H1 (cell line): ENCODE data around the gene CLPTM1L. TPM values are rescaled to one million over a fixed set of nuclear protein-coding genes. Genes with fewer than 3 reads are reported as not detected.

Experiments used
- CTCF ChIA-PET: fragments of 300-600 bp; sonication (Branson Sonifier 250); formaldehyde crosslinking; loops from one replicate; lab custom pipeline; 2021; ENCODE audit not compliant: partially characterized antibody; lab: Charles Lee
- POLR2A ChIA-PET: fragments of 300-600 bp; sonication (Branson Sonifier 250); formaldehyde crosslinking; loops from one replicate; lab custom pipeline; 2021; ENCODE audit warnings: inconsistent platforms; ENCODE audit not compliant: partially characterized antibody; lab: Charles Lee
- DNase-seq, 2 experiments: peaks; one replicate each; pipeline versions ENCODE4 v3.0.0 to v3.0.0-alpha.2; 2010 to 2022; ENCODE audit warnings: low spot score in 2 of 2, low read depth in 1 of 2, mixed read lengths in 1 of 2
- FAIRE-seq: peaks from 2 replicates; lab custom pipeline; 2011; peaks lifted over from hg19 to GRCh38; lab: Jason Lieb, UNC
- H2AFZ ChIP-seq: 2 replicates; pipeline ENCODE4 v1.8.1; 2012; ENCODE audit warnings: low read length, inconsistent platforms
- H2AK5ac ChIP-seq: 2 replicates; pipeline ENCODE4 v1.6.1; 2013; ENCODE audit warnings: low read depth, low read length
- H2BK120ac ChIP-seq: replicated peaks from 2 replicates; pipeline ENCODE3; 2013; ENCODE audit warnings: low read depth, low read length, inconsistent platforms
- H2BK12ac ChIP-seq: 2 replicates; pipeline ENCODE4 v1.6.1; 2013; ENCODE audit warnings: low read depth, low read length
- H2BK15ac ChIP-seq: 2 replicates; pipeline ENCODE4 v1.6.1; 2013; ENCODE audit warnings: low read length
- H2BK20ac ChIP-seq: 2 replicates; pipeline ENCODE4 v1.6.1; 2013; ENCODE audit warnings: low read length
- H2BK5ac ChIP-seq: 2 replicates; pipeline ENCODE4 v1.6.1; 2013; ENCODE audit warnings: low read depth, low read length
- H3K14ac ChIP-seq: 2 replicates; pipeline ENCODE4 v1.6.1; 2013; ENCODE audit warnings: inconsistent platforms; ENCODE audit not compliant: insufficient read length
- H3K18ac ChIP-seq: 2 replicates; pipeline ENCODE4 v1.6.1; 2013; ENCODE audit warnings: low read length; ENCODE audit errors: extremely low read depth
- H3K23ac ChIP-seq: 2 replicates; pipeline ENCODE4 v1.6.1; 2013; ENCODE audit warnings: inconsistent platforms; ENCODE audit not compliant: insufficient read length
- H3K23me2 ChIP-seq: 2 replicates; pipeline ENCODE4 v1.6.1; 2013; ENCODE audit warnings: low read depth, low read length
- H3K27ac ChIP-seq: 2 replicates; pipeline ENCODE4 v1.6.1; 2011; ENCODE audit warnings: low read depth, low read length, inconsistent platforms
- H3K27me3 ChIP-seq, 4 experiments: replicated peaks in 1 of 4; 1 replicate in 1 of 4; 2 replicates in 3 of 4; pipeline versions ENCODE4 v1.6.1 to v1.8.1; 2011 to 2013; ENCODE audit warnings: low read length in 3 of 4, mild to moderate bottlenecking in 3 of 4, inconsistent platforms in 2 of 4, mixed read lengths in 2 of 4, moderate library complexity in 1 of 4; ENCODE audit not compliant: control insufficient read depth in 3 of 4, insufficient read depth in 3 of 4; ENCODE audit errors: extremely low read depth in 1 of 4
- H3K36me3 ChIP-seq, 4 experiments: 2 replicates each; pipeline versions ENCODE4 v1.6.1 to v1.8.1; 2011 to 2013; ENCODE audit warnings: mild to moderate bottlenecking in 4 of 4, low read length in 3 of 4, moderate library complexity in 2 of 4, control low read depth in 1 of 4, inconsistent platforms in 1 of 4; ENCODE audit not compliant: insufficient read depth in 4 of 4, control insufficient read depth in 2 of 4
- H3K4ac ChIP-seq: replicated peaks from 2 replicates; pipeline ENCODE3; 2013; ENCODE audit warnings: low read length, low read depth, mixed read lengths, inconsistent platforms; ENCODE audit not compliant: insufficient read length
- H3K4me1 ChIP-seq, 4 experiments: replicated peaks in 1 of 4; 1 replicate in 1 of 4; 2 replicates in 3 of 4; pipeline versions ENCODE4 v1.6.1 to v1.8.1; 2011 to 2013; ENCODE audit warnings: low read length in 3 of 4, inconsistent platforms in 2 of 4, mixed read lengths in 1 of 4; ENCODE audit not compliant: insufficient read depth in 4 of 4, control insufficient read depth in 3 of 4
- H3K4me2 ChIP-seq, 2 experiments: 2 replicates each; pipeline versions ENCODE4 v1.6.1 to v1.8.1; 2011 to 2013; ENCODE audit warnings: low read depth in 2 of 2, low read length in 2 of 2, control low read depth in 1 of 2, inconsistent platforms in 1 of 2, mild to moderate bottlenecking in 1 of 2; ENCODE audit not compliant: insufficient read depth in 1 of 2
- H3K4me3 ChIP-seq, 4 experiments: fragments of 200-600, 300-600 bp in 1 of 4; sonication (generic), shearing (Covaris generic), sonication (Bioruptor Twin) in 1 of 4; 2 replicates each; pipeline versions ENCODE4 v1.5.1 to v1.8.1; 2011 to 2016; ENCODE audit warnings: low read length in 4 of 4, low read depth in 3 of 4, control low read depth in 2 of 4, inconsistent platforms in 2 of 4, mild to moderate bottlenecking in 2 of 4, mixed read lengths in 1 of 4, moderate library complexity in 1 of 4; ENCODE audit not compliant: insufficient read depth in 2 of 4; ENCODE audit errors: extremely low read depth in 1 of 4
- H3K56ac ChIP-seq: replicated peaks from 2 replicates; pipeline ENCODE3; 2013; ENCODE audit warnings: low read depth, mild to moderate bottlenecking, mixed read lengths, low read length, inconsistent platforms; ENCODE audit not compliant: insufficient read length
- H3K79me1 ChIP-seq: 2 replicates; pipeline ENCODE4 v1.6.1; 2013; ENCODE audit warnings: low read depth, low read length, control low read depth
- H3K79me2 ChIP-seq, 2 experiments: 2 replicates each; pipeline versions ENCODE4 v1.6.1 to v1.8.1; 2012 to 2013; ENCODE audit warnings: low read length in 2 of 2, mild to moderate bottlenecking in 2 of 2, inconsistent platforms in 1 of 2; ENCODE audit not compliant: insufficient read depth in 2 of 2, control insufficient read depth in 1 of 2
- H3K9ac ChIP-seq, 4 experiments: replicated peaks in 1 of 4; 1 replicate in 1 of 4; 2 replicates in 3 of 4; pipeline versions ENCODE4 v1.6.1 to v1.8.1; 2011 to 2013; ENCODE audit warnings: low read depth in 3 of 4, low read length in 3 of 4, control low read depth in 2 of 4, mild to moderate bottlenecking in 2 of 4, moderate library complexity in 2 of 4, inconsistent platforms in 1 of 4; ENCODE audit errors: extremely low read depth in 1 of 4
- H3K9me3 ChIP-seq, 2 experiments: 2 replicates each; pipeline versions ENCODE4 v1.6.1 to v1.8.1; 2012 to 2013; ENCODE audit warnings: mild to moderate bottlenecking in 2 of 2, moderate library complexity in 2 of 2, control low read depth in 1 of 2, inconsistent platforms in 1 of 2, low read depth in 1 of 2, low read length in 1 of 2, mixed read lengths in 1 of 2; ENCODE audit not compliant: insufficient read depth in 2 of 2
- H4K20me1 ChIP-seq, 2 experiments: replicated peaks in 1 of 2; 2 replicates each; pipeline versions ENCODE3 to v1.8.1; 2011 to 2013; ENCODE audit warnings: inconsistent platforms in 2 of 2, low read length in 2 of 2, mild to moderate bottlenecking in 1 of 2; ENCODE audit not compliant: insufficient read depth in 2 of 2, control insufficient read depth in 1 of 2
- H4K5ac ChIP-seq: 2 replicates; pipeline ENCODE4 v1.6.1; 2013; ENCODE audit warnings: low read length, low read depth, mixed read lengths, inconsistent platforms; ENCODE audit not compliant: insufficient read length
- H4K8ac ChIP-seq: 2 replicates; pipeline ENCODE4 v1.8.0; 2013; ENCODE audit warnings: mild to moderate bottlenecking, moderate library complexity, low read length, inconsistent platforms; ENCODE audit not compliant: insufficient read depth; ENCODE audit errors: extremely low read depth
- H4K91ac ChIP-seq: replicated peaks from 2 replicates; pipeline ENCODE3; 2013; ENCODE audit warnings: low read length, mixed read lengths, inconsistent platforms; ENCODE audit not compliant: insufficient read length
- YY1 ChIP-seq: IDR thresholded peaks from 2 replicates; pipeline ENCODE4 v1.6.1; 2011; ENCODE audit warnings: low read depth, mild to moderate bottlenecking, low read length
- WGBS, 2 experiments: shearing (Covaris generic) in 1 of 2; methylation state at CpG; one replicate each; pipeline versions ENCODE4 v1.1.6 to v1.1.7; 2013 to 2015; ENCODE audit warnings: low lambda C conversion rate in 2 of 2, mixed read lengths in 2 of 2, inconsistent platforms in 1 of 2, low coverage in 1 of 2, missing lambda C conversion rate in 1 of 2; ENCODE audit not compliant: insufficient replicate concordance in 2 of 2, insufficient coverage in 1 of 2, insufficient read length in 1 of 2; ENCODE audit errors: extremely low coverage in 1 of 2, missing lambda C conversion rate in 1 of 2; 5-methylcytosine and 5-hydroxymethylcytosine counted together
- polyA plus RNA-seq, 7 experiments: library from polyadenylated mRNA; depleted of rRNA in 3 of 7; stranded (reverse) in 5 of 7; unstranded in 2 of 7; fragments of >200 nt in 5 of 7; fragments of 200-250 nt in 2 of 7; gene quantifications; 1 replicate in 5 of 7; 2 replicates in 1 of 7; 4 replicates in 1 of 7; pipeline versions ENCODE4 v1.2.1 to v1.2.3, GENCODE V29; 2011 to 2013; ENCODE audit warnings: missing spikeins in 2 of 7, mixed read lengths in 2 of 7
- total RNA-seq: library from RNA; stranded (reverse); fragmentation: NEBNext Ultra II Directional; extraction: Animal tissue kit (Norgen Biotek cat#: 25700); gene quantifications from 2 replicates; pipeline ENCODE4 v1.2.1, GENCODE V29; 2021

CLPTM1L gene
- total and polyA plus RNA-seq, 2 of the 8 experiments (the other 6 are each of a cell fraction or from before 2014, with no cell fraction given), result 102 to 119 TPM

- H3K79me2 ChIP-seq, result peaks cover 0 to 14% of the 10 kb centered on the region in 2 experiments; a peak in 2 of 4 replicates
- no peaks in the 10 kb centered on the region for H3K27me3 ChIP-seq
- H2BK12ac ChIP-seq, result no peak overlapping the region
- H3K14ac ChIP-seq, result no peak overlapping the region
- H3K27ac ChIP-seq, result no peak overlapping the region
- peak overlapping the region; percentile 69 to 91 (median 86); a peak in 7 of 8 replicates for H3K4me3 ChIP-seq
- no peak overlapping the region for H3K18ac ChIP-seq
- H2BK120ac ChIP-seq, result no peak overlapping the region
- peaks cover 7 to 17% (median 14%) of the 10 kb centered on the region in 4 experiments; a peak in 7 of 8 replicates for H3K36me3 ChIP-seq
- no peaks in the 10 kb centered on the region for H3K9me3 ChIP-seq
- H2AK5ac ChIP-seq, result no peak overlapping the region
- H2BK20ac ChIP-seq, result no peak overlapping the region
- peaks cover 5 to 13% of the 10 kb centered on the region in 2 experiments for H4K20me1 ChIP-seq
- no peak overlapping the region for H3K23ac ChIP-seq
- no peak for DNase-seq
- H2BK5ac ChIP-seq, result no peak overlapping the region
- no peak overlapping the region for H4K5ac ChIP-seq
- no peak for FAIRE-seq
- no peak overlapping the region for H4K91ac ChIP-seq
- H3K79me1 ChIP-seq, result no peaks in the 10 kb centered on the region; the same call in 1 of the 2 replicates
- no peak overlapping the region for H2BK15ac ChIP-seq
- H3K4ac ChIP-seq, result no peak overlapping the region
- peak overlapping the region; percentile 1 for H4K8ac ChIP-seq
- TF ChIP-seq YY1, result no peak
- H3K4me1 ChIP-seq, result peaks cover 0 to 12% (median 1%) of the 10 kb centered on the region in 4 experiments; a peak in 4 of 7 replicates
- no peak overlapping the region for H3K56ac ChIP-seq
- CTCF ChIA-PET, result interaction anchor here (0.7 to 3.6 kb wide), 4 partner anchors 9 to 299 kb away, joined by 3 to 14 read pairs (median 5); no protein-coding TSS in a partner anchor
- no peak overlapping the region for H2AFZ ChIP-seq
- peaks cover 5% of the 10 kb centered on the region; the same call in 1 of the 2 replicates for H3K23me2 ChIP-seq
- H3K4me2 ChIP-seq, result peak overlapping the region; percentile 79 to 94
- peak overlapping the region in 2 of 4 experiments; percentile 54 to 61; a peak in 5 of 7 replicates for H3K9ac ChIP-seq
- POLR2A ChIA-PET, result interaction anchor here (0.6 to 1.5 kb wide), 6 partner anchors 8 to 158 kb away, joined by 3 to 5 read pairs (median 4); no protein-coding TSS in a partner anchor
- WGBS, 2 experiments, result 83% methylated on average over 26 of the region's 27 CpGs; no CpG with 5 or more reads in 1 of the 2 experiments
These were observed 1.2 kb upstream of the CLPTM1L start for GRCh38 chr5:1345876-1346626.
